Gastroesophageal sphincter (tissue), 4 donors: ENCODE data around the gene SLC12A6. TPM values are rescaled to one million over a fixed set of nuclear protein-coding genes. Genes with fewer than 3 reads are reported as not detected.
"Not testable (repeated sequence)": the region's sequence is repeated elsewhere in the genome, so short reads cannot be mapped to it uniquely, and the experiment has no call there.

Source experiments
- ATAC-seq: fragments of 150-250 bp; one replicate; pipeline ENCODE4 v1.9.1; 2016; ENCODE audit warnings: mild to moderate bottlenecking, moderate library complexity
- H3K27ac ChIP-seq, 4 donors: fragments of 200-600 bp; sonication (generic) in 3 of 4; 1 replicate in 3 of 4; 2 replicates in 1 of 4; pipeline ENCODE4 v1.5.1; 2016 to 2019
- H3K27me3 ChIP-seq: fragments of 200-600 bp; sonication (generic); one replicate; pipeline ENCODE4 v1.5.1; 2019
- H3K36me3 ChIP-seq, 2 donors: fragments of 200-600 bp; sonication (generic); one replicate each; pipeline ENCODE4 v1.5.1; 2019; ENCODE audit warnings: control low read depth in 1 of 2
- H3K4me1 ChIP-seq, 3 donors: fragments of 200-600 bp; sonication (generic); 1 replicate in 2 of 3; 2 replicates in 1 of 3; pipeline ENCODE4 v1.5.1; 2016 to 2019; ENCODE audit warnings: control low read depth in 2 of 3
- H3K4me3 ChIP-seq, 2 donors: fragments of 200-600 bp; sonication (generic); one replicate each; pipeline ENCODE4 v1.5.1; 2019; ENCODE audit warnings: mild to moderate bottlenecking in 1 of 2, moderate library complexity in 1 of 2
- H3K9me3 ChIP-seq, 3 donors: fragments of 200-600 bp; sonication (generic); one replicate each; pipeline ENCODE4 v1.5.1; 2017 to 2019; ENCODE audit warnings: control low read depth in 2 of 3
- EP300 ChIP-seq: sonication (generic); formaldehyde crosslinking; IDR thresholded peaks from one replicate; pipeline ENCODE4 v1.6.1; 2017; ENCODE audit warnings: antibody characterized with exemption, mild to moderate bottlenecking
- POLR2A ChIP-seq, 2 donors: fragments of 450-650 bp; IDR thresholded peaks; one replicate each; pipeline ENCODE4 v1.6.1; 2017; ENCODE audit warnings: antibody characterized with exemption in 2 of 2, mild to moderate bottlenecking in 2 of 2, moderate library complexity in 1 of 2
- POLR2AphosphoS5 ChIP-seq: sonication (generic); formaldehyde crosslinking; IDR thresholded peaks from one replicate; pipeline ENCODE4 v1.6.1; 2017; ENCODE audit warnings: antibody characterized with exemption
- whole genome bisulfite sequencing, 2 donors: methylation state at CpG; one replicate each; pipeline ENCODE4 v1.1.5; 2018; ENCODE audit warnings: low coverage in 1 of 2; 5-methylcytosine and 5-hydroxymethylcytosine counted together
- total RNA-seq, 4 donors: library from RNA; depleted of rRNA; stranded (reverse); fragments of >200 nt; gene quantifications; one replicate each; pipeline ENCODE4 v1.1.0, GENCODE V29; 2016
- TF ChIP-seq, protein P1 (sequence below), 4 experiments: fragments of 200-600 bp in 2 of 4; fragments of 450-650 bp in 2 of 4; sonication (generic) in 1 of 4; IDR thresholded peaks; one replicate each; pipeline ENCODE4 v1.5.1; 2017 to 2019; ENCODE audit warnings: antibody characterized with exemption in 4 of 4, mild to moderate bottlenecking in 2 of 4, moderate library complexity in 2 of 4

Gene SLC12A6
- total RNA-seq, 4 donors from 2014 or later, result 12.0 to 19.0 (median 15.7) TPM

DNA sequence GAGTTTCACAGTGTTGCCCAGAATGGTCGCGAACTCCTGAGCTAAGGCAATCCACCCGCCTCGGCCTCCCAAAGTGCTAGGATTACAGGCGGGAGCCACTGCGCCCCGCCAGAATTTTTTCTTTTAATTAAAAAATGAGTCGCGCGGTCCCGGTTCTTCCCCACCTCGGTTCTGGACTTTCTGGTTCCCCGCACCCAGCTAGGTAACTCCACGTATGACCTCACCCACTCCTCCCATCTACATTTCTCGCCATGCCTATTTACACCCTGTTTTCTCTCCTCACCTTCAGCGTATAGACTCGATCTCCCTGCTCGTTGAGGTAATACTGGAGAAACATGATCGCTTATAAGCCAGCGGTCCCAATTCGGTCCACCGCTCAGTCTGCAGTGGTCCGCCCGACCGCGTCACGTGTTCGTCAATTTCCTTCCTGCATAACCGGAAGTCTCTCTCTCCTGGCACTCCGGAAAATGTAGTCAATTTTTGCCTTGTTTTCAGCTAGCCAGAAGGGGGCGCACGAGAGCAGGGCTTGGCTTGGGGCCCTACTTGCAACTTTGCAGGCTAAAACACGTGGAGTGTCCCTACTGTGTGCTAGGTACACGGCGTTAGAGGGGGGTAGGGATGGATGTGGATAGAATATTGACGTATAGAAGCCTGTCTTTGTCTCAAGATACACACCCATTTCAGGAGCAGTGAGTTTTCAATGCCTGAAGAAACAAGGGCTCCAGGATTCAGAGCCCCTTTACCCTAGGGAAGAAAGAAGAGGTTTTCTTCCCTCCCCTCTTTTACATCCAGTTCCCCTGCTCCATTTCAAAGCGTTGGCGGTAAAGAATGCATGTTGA, 5.4 kb upstream of the SLC12A6 start, which contains the start of the genes NOP10 and NUTM1:
NOP10 (minus strand) TSS at position 400 of the 839 bp plus-strand sequence; CDS start at position 337, 63 bp downstream.
NUTM1 (plus strand) TSS at position 579 of the 839 bp plus-strand sequence. CDS start 382 bp downstream, outside the sequence.
- Histone ChIP-seq H3K27me3 (no peaks in the 10 kb centered on the region), H3K4me3 (peak within 1 kb of the TSS; percentile 68 to 87), H3K36me3 (peaks cover 0 to 24% of the 10 kb centered on the region in 2 donors), H3K4me1 (peaks cover 0 to 36% (median 8%) of the 10 kb centered on the region in 3 donors), H3K27ac (peak within 1 kb of the TSS; percentile 79 to 90 (median 87)), H3K9me3 (no peaks in the 10 kb centered on the region)
- whole genome bisulfite sequencing, 2 donors, result 1 to 2% methylated on average over 28 to 33 of the region's 38 CpGs
- TF ChIP-seq EP300, result no peak
- TF ChIP-seq, protein P1, sequence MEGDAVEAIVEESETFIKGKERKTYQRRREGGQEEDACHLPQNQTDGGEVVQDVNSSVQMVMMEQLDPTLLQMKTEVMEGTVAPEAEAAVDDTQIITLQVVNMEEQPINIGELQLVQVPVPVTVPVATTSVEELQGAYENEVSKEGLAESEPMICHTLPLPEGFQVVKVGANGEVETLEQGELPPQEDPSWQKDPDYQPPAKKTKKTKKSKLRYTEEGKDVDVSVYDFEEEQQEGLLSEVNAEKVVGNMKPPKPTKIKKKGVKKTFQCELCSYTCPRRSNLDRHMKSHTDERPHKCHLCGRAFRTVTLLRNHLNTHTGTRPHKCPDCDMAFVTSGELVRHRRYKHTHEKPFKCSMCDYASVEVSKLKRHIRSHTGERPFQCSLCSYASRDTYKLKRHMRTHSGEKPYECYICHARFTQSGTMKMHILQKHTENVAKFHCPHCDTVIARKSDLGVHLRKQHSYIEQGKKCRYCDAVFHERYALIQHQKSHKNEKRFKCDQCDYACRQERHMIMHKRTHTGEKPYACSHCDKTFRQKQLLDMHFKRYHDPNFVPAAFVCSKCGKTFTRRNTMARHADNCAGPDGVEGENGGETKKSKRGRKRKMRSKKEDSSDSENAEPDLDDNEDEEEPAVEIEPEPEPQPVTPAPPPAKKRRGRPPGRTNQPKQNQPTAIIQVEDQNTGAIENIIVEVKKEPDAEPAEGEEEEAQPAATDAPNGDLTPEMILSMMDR (IDR thresholded peaks at IDR 0.05), result peak; percentile 93 to 97 (median 94)
- TF ChIP-seq POLR2AphosphoS5, result peak; percentile 88
- TF ChIP-seq POLR2A (IDR thresholded peaks at IDR 0.05), result peak; percentile 38 to 56
- ATAC-seq, result peak; percentile 95

GRCh38 chr15:34342213-34342736, 4.7 kb upstream of the SLC12A6 start:
- not testable (repeated sequence) for H3K9me3 ChIP-seq, ATAC-seq, H3K27me3 ChIP-seq
- peaks cover 0 to 24% of the 10 kb centered on the region in 2 donors for H3K36me3 ChIP-seq
- H3K4me1 ChIP-seq, result peaks cover 0 to 37% (median 8%) of the 10 kb centered on the region in 3 donors
- 41% methylated on average over 26 of the region's 26 CpGs; no CpG with 5 or more reads in 1 of the 2 donors for WGBS, 2 donors
- H3K4me3 ChIP-seq, result peak overlapping the region; percentile 68 to 87
- peak overlapping the region; percentile 79 to 90 (median 87) for H3K27ac ChIP-seq

DNA sequence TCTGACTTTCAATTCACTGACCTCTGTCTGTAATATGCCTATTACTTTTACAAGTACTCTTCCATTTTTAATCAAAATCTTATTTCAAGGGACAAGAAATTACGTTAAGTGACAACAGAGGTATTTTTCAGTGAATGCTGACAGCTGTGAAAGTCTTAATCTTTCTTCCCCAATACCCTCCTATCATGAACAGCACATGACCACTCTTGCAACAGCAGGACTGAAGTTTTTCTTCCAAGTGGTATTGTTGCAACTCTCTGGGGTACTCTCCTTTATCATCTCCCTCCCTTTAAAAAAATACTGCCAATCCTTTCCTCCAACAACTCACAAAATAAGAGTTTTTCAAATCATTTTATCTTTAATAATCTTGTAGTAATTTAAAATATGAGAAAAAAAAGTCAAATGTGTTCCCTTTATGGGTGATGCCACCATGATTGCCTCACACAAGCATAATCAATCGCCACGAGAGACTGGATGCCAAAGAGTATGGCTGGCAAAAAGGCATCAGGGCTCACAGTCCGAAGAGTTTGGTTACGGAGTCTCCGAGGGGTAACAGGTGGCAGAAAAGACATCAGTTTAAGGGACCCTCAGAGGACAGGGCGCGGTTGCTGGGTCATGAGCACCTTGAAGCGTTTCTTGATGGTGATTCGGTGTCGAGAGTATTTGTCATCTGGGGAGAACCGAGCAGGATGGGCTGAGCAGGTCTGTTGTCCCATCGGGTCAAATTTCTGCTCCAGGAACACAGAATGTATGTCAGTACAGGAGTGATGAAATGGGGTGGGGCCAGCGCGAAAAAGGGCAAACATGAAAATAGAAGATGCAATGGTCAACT, 4.0 kb upstream of the SLC12A6 start:
- H3K27me3 ChIP-seq, result no peaks in the 10 kb centered on the region
- peaks cover 0 to 24% of the 10 kb centered on the region in 2 donors for H3K36me3 ChIP-seq
- H3K4me1 ChIP-seq, result peaks cover 0 to 44% (median 11%) of the 10 kb centered on the region in 3 donors
- no peaks in the 10 kb centered on the region for H3K9me3 ChIP-seq
- H3K4me3 ChIP-seq, result peak overlapping the region in 1 of 2 donors; percentile 68
- WGBS, 2 donors, result 94% methylated on average over 9 to 15 of the region's 15 CpGs
- no peak for ATAC-seq
- TF ChIP-seq POLR2A (IDR thresholded peaks at IDR 0.05) (no peak), EP300 (no peak), POLR2AphosphoS5 (no peak)
- TF ChIP-seq, protein P1 (IDR thresholded peaks at IDR 0.05), result no peak
- H3K27ac ChIP-seq, result peak overlapping the region in 1 of 4 donors; percentile 84

- Histone ChIP-seq H3K4me1 (peaks cover 0 to 60% (median 16%) of the 10 kb centered on the region in 3 donors), H3K27me3 (no peaks in the 10 kb centered on the region), H3K27ac (no peak overlapping the region), H3K4me3 (no peak overlapping the region), H3K36me3 (peaks cover 0 to 24% of the 10 kb centered on the region in 2 donors), H3K9me3 (no peaks in the 10 kb centered on the region)
- TF ChIP-seq POLR2A (IDR thresholded peaks at IDR 0.05) (no peak), EP300 (no peak), POLR2AphosphoS5 (no peak)
- TF ChIP-seq, protein P1 (IDR thresholded peaks at IDR 0.05), result no peak
- ATAC-seq, result no peak
- 70 to 100% methylated on average over 2 of the region's 3 CpGs for WGBS, 2 donors
Observed at GRCh38 chr15:34339946-34340345, 2.4 kb upstream of the SLC12A6 start.

- H3K27me3 ChIP-seq, result no peaks in the 10 kb centered on the region
- no peak for ATAC-seq
- WGBS, 2 donors, result 65 to 67% methylated on average over 12 to 16 of the region's 16 CpGs
- no peaks in the 10 kb centered on the region for H3K9me3 ChIP-seq
- no peak for TF ChIP-seq POLR2A (IDR thresholded peaks at IDR 0.05)
- TF ChIP-seq, protein P1 (IDR thresholded peaks at IDR 0.05), result no peak
- H3K4me3 ChIP-seq, result peak overlapping the region; percentile 70
- peak overlapping the region in 3 of 4 donors; percentile 85 to 90 (median 85) for H3K27ac ChIP-seq
- peaks cover 0 to 68% (median 16%) of the 10 kb centered on the region in 3 donors for H3K4me1 ChIP-seq
- H3K36me3 ChIP-seq, result peaks cover 0 to 24% of the 10 kb centered on the region in 2 donors
Observed at GRCh38 chr15:34338347-34338746, 766 bp upstream of the SLC12A6 start.
